Stimulated activated naive CD4-positive, alpha-beta T cell treated with Interleukin-2 at 50 U/mL for 16 hours (primary cell): Measurements from ENCODE around the gene GFPT2.
"Not testable (repeated sequence)": the region's sequence is repeated elsewhere in the genome, so short reads cannot be mapped to it uniquely, and the experiment has no call there.

ENCODE experiments used
- DNase-seq: peaks from one replicate; lab custom pipeline; 2025; lab: John Stamatoyannopoulos, UW

Gene GFPT2

GRCh38 chr5:180304431-180305375, 48.4 kb downstream of the GFPT2 start:
- DNase-seq: no peak

GRCh38 chr5:180304016-180304292, 49.2 kb downstream of the GFPT2 start:
- DNase-seq: no peak

- DNase-seq: no peak
Observed at GRCh38 chr5:180303226-180304015, 49.7 kb downstream of the GFPT2 start.

GRCh38 chr5:180302256-180302655, 50.9 kb downstream of the GFPT2 start:
- no peak for DNase-seq

- DNase-seq: no peak
Observed at GRCh38 chr5:180301253-180301652, 51.9 kb downstream of the GFPT2 start.

- no peak for DNase-seq
Observed at GRCh38 chr5:180299526-180299925, 53.6 kb downstream of the GFPT2 start.

- DNase-seq: not testable (repeated sequence)
Observed at GRCh38 chr5:180299014-180299413, 54.1 kb downstream of the GFPT2 start.

GRCh38 chr5:180297587-180298282, 55.4 kb downstream of the GFPT2 start:
- no peak for DNase-seq

- DNase-seq: no peak
Observed at GRCh38 chr5:180296771-180297170, 56.4 kb downstream of the GFPT2 start.

- no peak for DNase-seq
Observed at GRCh38 chr5:180294913-180295555, 58.1 kb downstream of the GFPT2 start.

- DNase-seq: no peak
Observed at GRCh38 chr5:180294411-180294810, 58.7 kb downstream of the GFPT2 start.

- peak; percentile 80 for DNase-seq
Observed at GRCh38 chr5:180291943-180292831, 60.9 kb downstream of the GFPT2 start, which contains the start of gene MAPK9. Gene MAPK9, minus strand, starts transcription at chr5:180292083. Its CDS starts 11,522 bp downstream, at chr5:180280561.

- DNase-seq: no peak
Observed at GRCh38 chr5:180291234-180291940, 61.7 kb downstream of the GFPT2 start.

GRCh38 chr5:180290568-180291233, 62.4 kb downstream of the GFPT2 start:
- DNase-seq: no peak

- no peak for DNase-seq
Observed at GRCh38 chr5:180289966-180290365, 63.2 kb downstream of the GFPT2 start.

- no peak for DNase-seq
Observed at GRCh38 chr5:180289433-180289832, 63.7 kb downstream of the GFPT2 start.

- DNase-seq: no peak
Observed at GRCh38 chr5:180287868-180288267, 65.3 kb downstream of the GFPT2 start.

- DNase-seq: no peak
Observed at GRCh38 chr5:180287404-180287803, 65.7 kb downstream of the GFPT2 start.

- no peak for DNase-seq
Observed at GRCh38 chr5:180284149-180284548, 69.0 kb downstream of the GFPT2 start.
